HepG2 (cell line): ENCODE measurements around the gene CD163. TPM values are rescaled to one million over a fixed set of nuclear protein-coding genes. Genes with fewer than 3 reads are reported as not detected.

Source experiments
- ATAC-seq: fragments of 200-7000 bp; cut with Tn5 transposase; 3 replicates; pipeline ENCODE4 v1.9.1; 2020; ENCODE audit warnings: mild to moderate bottlenecking, moderate library complexity
- BruUV-seq: library from RNA; stranded (reverse); fragments of 400-500 nt; replicated peaks from 2 replicates; lab custom pipeline; 2021; lab: Mats Ljungman, UMichigan
- CTCF ChIA-PET: fragments of 300-600 bp; formaldehyde crosslinking; extraction: SDS; loops from one replicate; lab custom pipeline; 2021; ENCODE audit warnings: low total read pairs, inconsistent platforms, low intra/inter-chr PET ratio; lab: Yijun Ruan, JAX
- POLR2A ChIA-PET: fragments of 350-600 bp; sonication (Branson Sonifier 250); formaldehyde crosslinking; loops from one replicate; lab custom pipeline; 2020; ENCODE audit warnings: antibody characterized with exemption, inconsistent platforms; lab: Yijun Ruan, JAX
- DNase-seq: peaks from one replicate; pipeline ENCODE4 v3.0.0-alpha.2; 2015; ENCODE audit warnings: low spot score
- FAIRE-seq: peaks from 3 replicates; lab custom pipeline; 2011; peaks lifted over from hg19 to GRCh38; lab: Jason Lieb, UNC
- H2AFZ ChIP-seq: one replicate; pipeline ENCODE4 v1.6.1; 2011; ENCODE audit warnings: low read length, inconsistent platforms
- H3K27ac ChIP-seq: fragments of 300-600 bp; 3 replicates; pipeline ENCODE4 v1.8.0; 2011; ENCODE audit warnings: mixed run types, mild to moderate bottlenecking, mixed read lengths, low read length, inconsistent platforms; ENCODE audit not compliant: insufficient read depth; ENCODE audit errors: extremely low read length
- H3K27me3 ChIP-seq, 2 experiments: fragments of 200-600 bp in 1 of 2; 2 replicates in 1 of 2; 3 replicates in 1 of 2; pipeline versions ENCODE4 v1.6.0 to v1.8.0; 2011; ENCODE audit warnings: low read length in 2 of 2, mild to moderate bottlenecking in 2 of 2, moderate library complexity in 2 of 2, inconsistent platforms in 1 of 2; ENCODE audit not compliant: insufficient read depth in 2 of 2, control insufficient read depth in 1 of 2
- H3K36me3 ChIP-seq, 2 experiments: fragments of 200-600 bp in 1 of 2; replicated peaks in 1 of 2; 2 replicates in 1 of 2; 3 replicates in 1 of 2; pipeline versions ENCODE4 v1.5.1 to v1.8.0; 2011; ENCODE audit warnings: low read length in 2 of 2, inconsistent platforms in 1 of 2; ENCODE audit not compliant: insufficient read depth in 2 of 2, control insufficient read depth in 1 of 2
- H3K4me1 ChIP-seq: 2 replicates; pipeline ENCODE4 v1.5.1; 2012; ENCODE audit warnings: low read length, inconsistent platforms; ENCODE audit not compliant: insufficient read depth
- H3K4me2 ChIP-seq: 2 replicates; pipeline ENCODE4 v1.6.0; 2011; ENCODE audit warnings: low read depth, low read length, inconsistent platforms
- H3K4me3 ChIP-seq, 3 experiments: fragments of 200-600 bp in 1 of 3; sonication (generic), shearing (Covaris generic) in 1 of 3; replicated peaks in 1 of 3; 2 replicates each; pipeline ENCODE4 v1.5.1; 2011 to 2016; ENCODE audit warnings: low read length in 3 of 3, inconsistent platforms in 2 of 3, low read depth in 2 of 3, mild to moderate bottlenecking in 2 of 3, control low read depth in 1 of 3, mixed read lengths in 1 of 3; ENCODE audit not compliant: insufficient read depth in 1 of 3
- H3K79me2 ChIP-seq: one replicate; pipeline ENCODE4 v1.6.1; 2011; ENCODE audit warnings: low read length, inconsistent platforms; ENCODE audit not compliant: insufficient read depth
- H3K9ac ChIP-seq: 2 replicates; pipeline ENCODE4 v1.6.0; 2011; ENCODE audit warnings: mild to moderate bottlenecking, low read depth, low read length, inconsistent platforms; ENCODE audit not compliant: insufficient read depth
- H3K9me3 ChIP-seq: 2 replicates; pipeline ENCODE4 v1.5.1; 2012; ENCODE audit warnings: mild to moderate bottlenecking, low read length
- H4K20me1 ChIP-seq: 2 replicates; pipeline ENCODE4 v1.6.0; 2011; ENCODE audit warnings: inconsistent platforms, mild to moderate bottlenecking, low read length, moderate library complexity; ENCODE audit not compliant: insufficient read depth
- ATRX ChIP-seq: sonication (generic); formaldehyde crosslinking; IDR thresholded peaks from 2 replicates; pipeline ENCODE4 v1.4.0; 2020; ENCODE audit warnings: missing genetic modification reagents, borderline replicate concordance
- HMG20A ChIP-seq: IDR thresholded peaks from 2 replicates; pipeline ENCODE4 v1.6.1; 2016; ENCODE audit warnings: borderline replicate concordance
- HOXA5 ChIP-seq: sonication (generic); formaldehyde crosslinking; IDR thresholded peaks from 2 replicates; pipeline ENCODE4 v1.4.0; 2020; ENCODE audit warnings: missing genetic modification reagents
- MBD4 ChIP-seq: IDR thresholded peaks from 2 replicates; pipeline ENCODE4 v1.6.1; 2012; ENCODE audit warnings: low read length, inconsistent platforms, borderline replicate concordance
- MEF2D ChIP-seq: sonication (generic); formaldehyde crosslinking; IDR thresholded peaks from 2 replicates; pipeline ENCODE4 v1.5.1; 2020; ENCODE audit warnings: mild to moderate bottlenecking, missing genetic modification reagents
- MIER2 ChIP-seq: IDR thresholded peaks from 2 replicates; pipeline ENCODE4 v1.6.1; 2016; ENCODE audit warnings: missing biosample characterization, missing genetic modification reagents
- PRMT3 ChIP-seq: sonication (generic); formaldehyde crosslinking; IDR thresholded peaks from 2 replicates; pipeline ENCODE4 v1.8.1; 2022; ENCODE audit warnings: low read depth, mild to moderate bottlenecking, moderate library complexity, missing genetic modification reagents, borderline replicate concordance
- RXRB ChIP-seq: IDR thresholded peaks from 2 replicates; pipeline ENCODE4 v1.6.1; 2016; ENCODE audit warnings: borderline replicate concordance, missing genetic modification reagents, missing compliant biosample characterization
- SALL1 ChIP-seq: sonication (generic); formaldehyde crosslinking; IDR thresholded peaks from 2 replicates; pipeline ENCODE4 v1.8.0; 2022; ENCODE audit warnings: mild to moderate bottlenecking, missing genetic modification reagents
- SMYD3 ChIP-seq: sonication (generic); formaldehyde crosslinking; IDR thresholded peaks from 2 replicates; pipeline ENCODE4 v1.8.1; 2023; ENCODE audit warnings: mild to moderate bottlenecking, missing genetic modification reagents
- ZNF501 ChIP-seq: sonication (generic); formaldehyde crosslinking; IDR thresholded peaks from 2 replicates; pipeline ENCODE4 v1.5.1; 2020; ENCODE audit warnings: mild to moderate bottlenecking, moderate library complexity, missing genetic modification reagents
- ZNF713 ChIP-seq: sonication (generic); formaldehyde crosslinking; IDR thresholded peaks from 2 replicates; pipeline ENCODE4 v1.4.0; 2020; ENCODE audit warnings: mild to moderate bottlenecking, missing genetic modification reagents
- ZSCAN12 ChIP-seq: sonication (generic); formaldehyde crosslinking; IDR thresholded peaks from 2 replicates; pipeline ENCODE4 v1.9.0; 2021; ENCODE audit warnings: mild to moderate bottlenecking, missing genetic modification reagents
- WGBS: methylation state at CpG from one replicate; pipeline ENCODE4 v1.1.6; 2017; ENCODE audit warnings: low lambda C conversion rate; 5-methylcytosine and 5-hydroxymethylcytosine counted together
- in situ Hi-C: cut with HindIII; loops from 2 replicates; pipeline ENCODE4 v1.10.0; 2017; ENCODE audit warnings: low pct_unique_long_range_greater_than_20kb; ENCODE audit not compliant: extremely low pct_ligation_motif_present
- intact Hi-C: fragments of 100-400 bp; cut with micrococcal nuclease; formaldehyde crosslinking; loops from one replicate; pipeline ENCODE4 v1.10.0; 2022; ENCODE audit not compliant: unreplicated experiment
- polyA plus RNA-seq, 8 experiments: library from polyadenylated mRNA; depleted of rRNA in 3 of 8; stranded (reverse) in 7 of 8; unstranded in 1 of 8; fragments of >200 nt; fragmentation: Illumina TruSeq in 4 of 8; extraction: Trizol in 4 of 8; gene quantifications; 2 replicates each; pipeline versions ENCODE4 v1.2.1 to v1.2.3, GENCODE V29; 2011 to 2016; ENCODE audit warnings: low read depth in 4 of 8, missing spikeins in 1 of 8, mixed read lengths in 1 of 8; ENCODE audit not compliant: insufficient read depth in 1 of 8
- total RNA-seq, 5 experiments: library from RNA; depleted of rRNA; stranded (reverse); fragments of >200 nt; fragmentation: Illumina TruSeq; extraction: Trizol; gene quantifications; 2 replicates each; pipeline ENCODE4 v1.2.3, GENCODE V29; 2016; ENCODE audit warnings: low read depth in 1 of 5
- TF ChIP-seq, protein P1 (sequence below): IDR thresholded peaks from 2 replicates; pipeline ENCODE4 v1.6.1; 2016; ENCODE audit warnings: mild to moderate bottlenecking, missing biosample characterization, missing genetic modification reagents
- TF ChIP-seq, protein P2 (sequence below): sonication (generic); formaldehyde crosslinking; IDR thresholded peaks from 2 replicates; pipeline ENCODE4 v1.5.0; 2020; ENCODE audit warnings: missing genetic modification reagents, mild to moderate bottlenecking, borderline replicate concordance
- TF ChIP-seq, protein P3 (sequence below): sonication (generic); formaldehyde crosslinking; conservative IDR thresholded peaks from 2 replicates; pipeline ENCODE4 v1.8.0; 2022; ENCODE audit warnings: missing genetic modification reagents

The CD163 gene
- total and polyA plus RNA-seq, 2 of the 13 experiments (the other 11 are each of a cell fraction or from before 2014, with no cell fraction given) = not detected

DNA sequence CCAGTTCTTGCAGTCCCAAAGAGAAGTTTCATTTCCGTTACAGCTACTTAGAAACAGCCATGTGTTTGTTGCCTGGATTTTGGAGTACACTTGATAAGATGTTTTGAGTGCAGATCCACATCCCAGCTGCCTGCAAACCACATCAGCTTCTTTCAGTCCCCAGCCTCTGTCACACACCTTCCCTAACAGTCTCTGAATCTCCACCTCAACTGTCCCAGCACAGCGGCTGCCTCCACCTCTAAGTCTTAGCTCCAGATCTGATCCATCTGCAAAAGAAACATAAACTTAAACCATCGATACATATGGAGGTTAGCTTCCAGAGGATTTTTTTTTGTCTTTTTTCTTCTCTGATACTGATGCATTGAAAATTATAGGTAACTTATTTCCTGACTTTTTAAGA, 8.4 kb downstream of the CD163 start:
- in situ Hi-C loops (no loop called here), intact Hi-C loops (no loop called here)
- Histone ChIP-seq H3K4me1 (peaks cover 8% of the 10 kb centered on the region), H3K27ac (no peak overlapping the region), H3K9ac (no peak overlapping the region), H3K4me2 (no peak overlapping the region), H3K36me3 (no peaks in the 10 kb centered on the region), H3K4me3 (no peak overlapping the region), H2AFZ (no peak overlapping the region), H3K79me2 (no peaks in the 10 kb centered on the region), H4K20me1 (no peaks in the 10 kb centered on the region), H3K27me3 (no peaks in the 10 kb centered on the region; a peak in 1 of 5 replicates), H3K9me3 (no peaks in the 10 kb centered on the region)
- 47% methylated on average over 3 of the region's 3 CpGs for WGBS
- FAIRE-seq = no peak
- DNase-seq = no peak
- ATAC-seq = no peak
- ChIA-PET CTCF (no interaction called here), POLR2A (no interaction called here)
- no TSS peak for BruUV-seq
- TF ChIP-seq, protein P1, sequence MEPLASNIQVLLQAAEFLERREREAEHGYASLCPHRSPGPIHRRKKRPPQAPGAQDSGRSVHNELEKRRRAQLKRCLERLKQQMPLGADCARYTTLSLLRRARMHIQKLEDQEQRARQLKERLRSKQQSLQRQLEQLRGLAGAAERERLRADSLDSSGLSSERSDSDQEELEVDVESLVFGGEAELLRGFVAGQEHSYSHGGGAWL = no peak
- TF ChIP-seq, protein P2, sequence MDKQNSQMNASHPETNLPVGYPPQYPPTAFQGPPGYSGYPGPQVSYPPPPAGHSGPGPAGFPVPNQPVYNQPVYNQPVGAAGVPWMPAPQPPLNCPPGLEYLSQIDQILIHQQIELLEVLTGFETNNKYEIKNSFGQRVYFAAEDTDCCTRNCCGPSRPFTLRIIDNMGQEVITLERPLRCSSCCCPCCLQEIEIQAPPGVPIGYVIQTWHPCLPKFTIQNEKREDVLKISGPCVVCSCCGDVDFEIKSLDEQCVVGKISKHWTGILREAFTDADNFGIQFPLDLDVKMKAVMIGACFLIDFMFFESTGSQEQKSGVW (CRISPR knock-in tag) = no peak
- TF ChIP-seq ZNF501 (CRISPR knock-in tag) (no peak), HOXA5 (no peak), PRMT3 (no peak), HMG20A (no peak), MEF2D (CRISPR knock-in tag) (no peak), ZNF713 (CRISPR knock-in tag) (no peak), SALL1 (no peak), RXRB (CRISPR knock-in tag) (no peak), SMYD3 (CRISPR knock-in tag) (no peak), MBD4 (no peak), ZSCAN12 (CRISPR knock-in tag) (no peak), MIER2 (CRISPR knock-in tag) (no peak), ATRX (CRISPR knock-in tag) (no peak)
- TF ChIP-seq, protein P3, sequence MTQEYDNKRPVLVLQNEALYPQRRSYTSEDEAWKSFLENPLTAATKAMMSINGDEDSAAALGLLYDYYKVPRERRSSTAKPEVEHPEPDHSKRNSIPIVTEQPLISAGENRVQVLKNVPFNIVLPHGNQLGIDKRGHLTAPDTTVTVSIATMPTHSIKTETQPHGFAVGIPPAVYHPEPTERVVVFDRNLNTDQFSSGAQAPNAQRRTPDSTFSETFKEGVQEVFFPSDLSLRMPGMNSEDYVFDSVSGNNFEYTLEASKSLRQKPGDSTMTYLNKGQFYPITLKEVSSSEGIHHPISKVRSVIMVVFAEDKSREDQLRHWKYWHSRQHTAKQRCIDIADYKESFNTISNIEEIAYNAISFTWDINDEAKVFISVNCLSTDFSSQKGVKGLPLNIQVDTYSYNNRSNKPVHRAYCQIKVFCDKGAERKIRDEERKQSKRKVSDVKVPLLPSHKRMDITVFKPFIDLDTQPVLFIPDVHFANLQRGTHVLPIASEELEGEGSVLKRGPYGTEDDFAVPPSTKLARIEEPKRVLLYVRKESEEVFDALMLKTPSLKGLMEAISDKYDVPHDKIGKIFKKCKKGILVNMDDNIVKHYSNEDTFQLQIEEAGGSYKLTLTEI (CRISPR knock-in tag) = no peak
